KOPT-K1 (cell line): Measurements from ENCODE around the gene TPI1.

ENCODE experiments used
- H3K27ac ChIP-seq: fragments of 200-600 bp; sonication (generic); 2 replicates; pipeline ENCODE4 v1.5.1; 2016; ENCODE audit warnings: antibody characterized with exemption, mild to moderate bottlenecking, low read depth, low read length; ENCODE audit not compliant: poor library complexity, severe bottlenecking
- H3K36me3 ChIP-seq: fragments of 200-600 bp; sonication (generic); 2 replicates; pipeline ENCODE4 v1.5.1; 2017; ENCODE audit warnings: antibody characterized with exemption, mild to moderate bottlenecking, low read length, moderate library complexity; ENCODE audit not compliant: insufficient read depth
- H3K9me3 ChIP-seq: fragments of 200-600 bp; sonication (generic); 2 replicates; pipeline ENCODE4 v1.5.1; 2017; ENCODE audit warnings: antibody characterized with exemption, low read length, mild to moderate bottlenecking; ENCODE audit not compliant: insufficient read depth, poor library complexity, severe bottlenecking

The TPI1 gene

DNA sequence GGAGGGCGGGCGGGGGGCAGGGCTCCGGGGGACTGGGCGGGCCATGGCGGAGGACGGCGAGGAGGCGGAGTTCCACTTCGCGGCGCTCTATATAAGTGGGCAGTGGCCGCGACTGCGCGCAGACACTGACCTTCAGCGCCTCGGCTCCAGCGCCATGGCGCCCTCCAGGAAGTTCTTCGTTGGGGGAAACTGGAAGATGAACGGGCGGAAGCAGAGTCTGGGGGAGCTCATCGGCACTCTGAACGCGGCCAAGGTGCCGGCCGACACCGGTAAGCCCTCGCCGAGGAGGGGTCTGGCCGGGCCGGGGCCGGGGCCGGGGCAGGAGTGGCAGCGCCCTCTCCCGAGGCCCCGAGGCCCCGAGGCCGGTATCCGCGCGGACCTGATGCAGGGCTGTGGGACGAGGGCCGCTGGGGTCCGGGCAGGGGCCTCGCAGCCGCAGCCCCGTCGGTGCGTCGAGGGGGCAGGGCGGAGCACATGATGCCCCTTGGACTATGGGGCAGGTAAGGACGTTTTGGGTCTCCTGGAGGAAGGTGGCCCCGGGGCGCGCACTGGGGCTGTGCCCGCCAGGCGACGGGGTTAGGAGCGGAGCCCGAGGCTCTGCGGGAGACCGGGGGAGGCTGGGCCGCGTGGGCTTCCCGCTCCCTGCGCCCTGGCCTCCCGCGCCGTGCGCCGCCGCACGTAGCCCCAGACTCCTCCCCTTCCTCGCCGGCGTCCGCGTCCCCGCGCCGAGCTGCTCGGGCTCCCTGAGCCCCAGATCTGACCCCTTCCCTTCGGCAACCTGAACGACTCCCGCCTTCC lies at the start of gene TPI1:
Gene TPI1 (plus strand): TSS at position 119 of the 798 bp plus-strand sequence. CDS start 36 bp downstream, at position 155.
- Histone ChIP-seq H3K27ac (peak within 1 kb of the TSS; percentile 95), H3K9me3 (no peaks in the 10 kb centered on the region), H3K36me3 (peaks cover 73% of the 10 kb centered on the region)

DNA sequence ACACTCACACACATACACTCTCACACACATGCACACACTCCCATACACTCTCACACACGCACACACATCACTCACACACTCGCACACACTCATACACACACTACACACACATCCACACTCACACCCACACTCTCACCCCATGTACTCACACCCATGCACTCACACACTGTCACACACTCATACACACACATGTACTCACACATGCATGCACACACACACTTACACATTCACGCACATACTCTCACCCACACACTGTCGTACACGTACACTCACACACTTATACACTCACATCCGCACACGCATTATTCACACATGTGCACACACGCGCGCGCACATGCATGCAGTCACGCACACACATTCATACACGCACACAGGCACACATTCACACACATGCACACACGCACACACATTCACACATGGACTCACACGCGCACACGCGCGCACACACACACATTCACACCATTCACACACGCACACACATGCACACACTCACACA lies 49.6 kb upstream of the TPI1 start:
- Histone ChIP-seq H3K36me3 (no peaks in the 10 kb centered on the region), H3K9me3 (no peaks in the 10 kb centered on the region), H3K27ac (no peak overlapping the region)

DNA sequence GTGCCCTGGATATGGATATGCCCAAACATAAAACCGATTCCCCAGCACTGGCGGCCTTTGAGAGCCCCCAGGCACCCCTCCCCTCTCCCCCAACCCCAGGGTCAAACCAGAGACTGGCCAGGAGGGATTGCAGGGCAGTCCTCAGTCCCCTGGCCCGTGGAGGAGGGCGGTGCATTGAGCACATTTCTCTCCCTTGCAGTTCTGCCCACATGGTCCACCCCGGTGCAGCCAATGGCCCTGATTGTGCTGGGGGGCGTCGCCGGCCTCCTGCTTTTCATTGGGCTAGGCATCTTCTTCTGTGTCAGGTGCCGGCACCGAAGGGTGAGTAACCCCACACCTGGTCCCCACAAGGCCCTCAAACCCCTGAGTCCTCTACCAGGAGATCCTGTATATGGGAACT lies 49.1 kb upstream of the TPI1 start:
- no peak overlapping the region for H3K27ac ChIP-seq
- no peaks in the 10 kb centered on the region for H3K9me3 ChIP-seq

DNA sequence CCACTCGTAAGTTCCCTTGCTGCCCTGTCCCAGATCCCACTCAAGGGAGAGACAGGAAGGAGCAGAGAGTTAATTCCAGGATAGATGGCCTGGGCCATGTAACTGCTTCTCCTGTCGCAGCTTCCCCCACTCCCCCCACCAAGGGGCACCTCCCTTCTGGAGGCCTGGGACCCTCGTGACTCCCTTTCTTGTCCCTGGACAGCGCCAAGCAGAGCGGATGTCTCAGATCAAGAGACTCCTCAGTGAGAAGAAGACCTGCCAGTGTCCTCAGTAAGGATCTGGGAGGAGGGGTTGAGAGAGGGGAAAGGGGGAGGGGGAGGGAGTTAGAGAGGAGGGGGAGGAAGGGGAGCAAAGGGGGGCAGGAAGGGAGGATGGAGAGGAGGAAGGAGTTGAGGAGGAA lies 48.7 kb upstream of the TPI1 start:
- Histone ChIP-seq H3K36me3 (no peaks in the 10 kb centered on the region), H3K9me3 (no peaks in the 10 kb centered on the region), H3K27ac (no peak overlapping the region)

More for the DNA sequence above, 49.1 kb upstream of the TPI1 start:
- no peaks in the 10 kb centered on the region for H3K36me3 ChIP-seq

DNA sequence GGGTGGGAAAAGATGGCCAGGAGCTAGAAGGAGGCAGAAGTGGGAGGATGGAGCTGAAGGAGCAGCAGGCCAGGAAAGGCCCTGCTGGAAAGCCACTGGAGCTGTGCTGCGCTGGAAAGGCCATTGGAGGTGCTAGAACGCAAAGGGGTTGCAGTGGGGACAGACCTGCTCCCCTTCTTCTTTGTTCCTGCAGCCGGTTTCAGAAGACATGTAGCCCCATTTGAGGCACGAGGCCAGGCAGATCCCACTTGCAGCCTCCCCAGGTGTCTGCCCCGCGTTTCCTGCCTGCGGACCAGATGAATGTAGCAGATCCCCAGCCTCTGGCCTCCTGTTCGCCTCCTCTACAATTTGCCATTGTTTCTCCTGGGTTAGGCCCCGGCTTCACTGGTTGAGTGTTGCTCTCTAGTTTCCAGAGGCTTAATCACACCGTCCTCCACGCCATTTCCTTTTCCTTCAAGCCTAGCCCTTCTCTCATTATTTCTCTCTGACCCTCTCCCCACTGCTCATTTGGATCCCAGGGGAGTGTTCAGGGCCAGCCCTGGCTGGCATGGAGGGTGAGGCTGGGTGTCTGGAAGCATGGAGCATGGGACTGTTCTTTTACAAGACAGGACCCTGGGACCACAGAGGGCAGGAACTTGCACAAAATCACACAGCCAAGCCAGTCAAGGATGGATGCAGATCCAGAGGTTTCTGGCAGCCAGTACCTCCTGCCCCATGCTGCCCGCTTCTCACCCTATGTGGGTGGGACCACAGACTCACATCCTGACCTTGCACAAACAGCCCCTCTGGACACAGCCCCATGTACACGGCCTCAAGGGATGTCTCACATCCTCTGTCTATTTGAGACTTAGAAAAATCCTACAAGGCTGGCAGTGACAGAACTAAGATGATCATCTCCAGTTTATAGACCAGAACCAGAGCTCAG lies 48.0 kb upstream of the TPI1 start:
- Histone ChIP-seq H3K36me3 (no peaks in the 10 kb centered on the region), H3K9me3 (no peaks in the 10 kb centered on the region), H3K27ac (no peak overlapping the region)

DNA sequence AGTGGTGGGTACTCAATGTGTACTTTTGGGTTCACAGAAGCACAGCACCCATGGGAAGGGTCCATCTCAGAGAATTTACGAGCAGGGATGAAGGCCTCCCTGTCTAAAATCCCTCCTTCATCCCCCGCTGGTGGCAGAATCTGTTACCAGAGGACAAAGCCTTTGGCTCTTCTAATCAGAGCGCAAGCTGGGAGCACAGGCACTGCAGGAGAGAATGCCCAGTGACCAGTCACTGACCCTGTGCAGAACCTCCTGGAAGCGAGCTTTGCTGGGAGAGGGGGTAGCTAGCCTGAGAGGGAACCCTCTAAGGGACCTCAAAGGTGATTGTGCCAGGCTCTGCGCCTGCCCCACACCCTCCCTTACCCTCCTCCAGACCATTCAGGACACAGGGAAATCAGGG lies 47.2 kb upstream of the TPI1 start:
- Histone ChIP-seq H3K36me3 (no peaks in the 10 kb centered on the region), H3K27ac (no peak overlapping the region), H3K9me3 (no peaks in the 10 kb centered on the region)

DNA sequence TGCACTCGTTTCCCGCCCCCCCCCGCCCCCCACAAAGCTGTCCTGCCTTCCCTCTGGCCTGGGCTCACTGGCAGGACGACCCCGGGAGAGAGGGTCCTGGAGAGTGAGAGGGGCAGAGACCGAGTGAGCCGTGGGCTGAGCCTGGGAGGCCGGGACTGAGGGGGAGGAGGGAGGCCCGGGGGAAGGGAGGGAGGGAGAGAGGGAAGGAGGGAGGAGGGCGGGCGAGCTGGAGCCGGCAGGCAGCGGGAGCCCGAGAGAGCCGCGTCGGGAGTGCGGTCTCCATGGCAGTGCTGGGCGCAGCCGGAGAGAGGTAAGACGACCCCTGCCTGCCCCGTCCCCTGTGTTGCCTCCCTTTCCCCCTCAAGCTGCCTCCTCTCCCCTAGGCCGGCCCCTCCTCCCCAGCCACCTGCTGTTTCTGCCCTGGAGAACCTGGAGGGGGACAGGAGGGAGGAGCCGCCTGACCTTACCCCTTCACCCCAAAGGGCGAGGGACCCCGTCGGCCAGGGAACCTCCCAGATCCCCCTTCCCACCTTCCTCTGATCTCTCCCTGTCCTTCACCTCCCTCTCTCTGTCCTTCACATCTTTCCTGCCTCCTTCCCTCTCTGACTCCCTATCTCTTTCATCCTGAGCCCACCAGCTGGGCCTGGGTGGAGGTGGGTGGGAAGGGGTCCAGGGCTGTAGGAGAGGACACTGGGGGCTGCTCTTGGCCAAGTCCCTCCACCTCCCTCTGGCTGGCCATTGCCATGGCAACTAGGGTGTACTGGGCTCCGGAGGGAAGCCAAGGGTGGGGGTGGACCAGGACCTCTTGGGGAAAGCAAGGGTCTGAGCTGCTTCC lies 45.5 kb upstream of the TPI1 start, which contains the start of gene GPR162:
Gene GPR162 (plus strand): TSS at position 231 of the 835 bp plus-strand sequence. CDS start 2,078 bp downstream, outside the sequence.
- Histone ChIP-seq H3K27ac (peak within 1 kb of the TSS; percentile 28), H3K9me3 (no peaks in the 10 kb centered on the region), H3K36me3 (no peaks in the 10 kb centered on the region)

DNA sequence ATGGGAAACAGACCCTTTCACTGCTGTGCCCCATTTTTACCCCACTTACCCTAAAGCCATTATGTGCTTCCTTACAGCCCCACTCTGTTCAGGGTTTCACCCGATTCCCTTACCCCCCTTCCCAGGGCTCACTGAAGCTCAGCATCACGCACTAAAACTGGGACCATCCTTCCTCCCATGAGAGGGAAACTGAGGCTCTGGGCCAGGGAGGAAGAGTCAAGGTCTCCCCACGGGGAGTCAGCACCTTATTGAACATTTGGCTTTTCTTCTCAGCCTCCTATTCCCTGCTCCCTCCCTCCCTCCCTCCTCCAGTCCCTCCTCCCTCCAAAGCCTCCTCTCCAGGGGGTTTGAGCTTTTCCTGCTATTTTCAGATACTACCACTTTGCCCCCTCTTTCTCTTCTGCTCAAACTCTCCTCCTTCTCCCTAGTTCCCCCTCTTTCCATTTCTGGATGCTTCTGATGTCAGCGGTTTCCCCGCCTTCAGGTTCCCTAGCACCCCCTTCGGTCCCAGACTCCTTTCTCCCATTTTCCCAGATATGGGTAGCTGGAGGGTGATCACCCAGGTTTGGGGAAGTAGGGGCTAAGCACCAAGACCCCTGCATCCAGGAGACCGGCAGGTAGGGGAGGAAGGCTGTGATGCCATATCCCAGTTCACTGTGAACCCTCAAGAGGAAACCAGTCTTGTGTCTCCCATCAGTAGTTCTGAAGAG lies 44.8 kb upstream of the TPI1 start:
- no peak overlapping the region for H3K27ac ChIP-seq

GRCh38 chr12:6823182-6824084 lies 43.9 kb upstream of the TPI1 start:
- Histone ChIP-seq H3K36me3 (no peaks in the 10 kb centered on the region), H3K27ac (no peak overlapping the region), H3K9me3 (no peaks in the 10 kb centered on the region)

More for the DNA sequence above, 44.8 kb upstream of the TPI1 start:
- no peaks in the 10 kb centered on the region for H3K9me3 ChIP-seq
- H3K36me3 ChIP-seq: no peaks in the 10 kb centered on the region

- Histone ChIP-seq H3K9me3 (no peaks in the 10 kb centered on the region), H3K36me3 (no peaks in the 10 kb centered on the region)
Observed at GRCh38 chr12:6824085-6824775, 43.1 kb upstream of the TPI1 start.

DNA sequence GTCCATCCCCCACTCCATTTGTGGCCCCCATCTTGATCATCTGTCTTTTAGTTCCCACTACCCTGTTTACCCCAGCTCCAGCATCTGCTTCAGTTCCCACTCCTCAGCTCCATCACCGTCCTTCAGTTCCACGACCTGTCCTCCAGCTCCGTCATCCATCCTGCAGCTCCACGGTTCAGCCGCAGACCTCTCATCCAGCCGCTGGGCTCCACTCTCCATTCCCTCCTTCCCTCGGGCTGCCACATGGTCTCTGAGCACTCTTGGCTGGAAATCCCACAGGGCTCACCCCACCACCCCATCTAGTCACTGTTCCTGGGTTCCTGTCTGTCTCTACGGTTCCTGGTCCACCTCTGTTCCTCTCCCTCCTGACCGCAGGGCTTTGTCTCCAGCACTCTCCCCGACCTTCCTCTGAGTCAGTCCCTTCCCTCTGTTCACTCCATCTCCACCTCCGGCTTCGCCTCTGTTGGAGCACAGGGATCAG lies 42.4 kb upstream of the TPI1 start:
- no peak overlapping the region for H3K27ac ChIP-seq
- H3K9me3 ChIP-seq: no peaks in the 10 kb centered on the region
- H3K36me3 ChIP-seq: no peaks in the 10 kb centered on the region

More at GRCh38 chr12:6824085-6824775, 43.1 kb upstream of the TPI1 start:
- H3K27ac ChIP-seq: no peak overlapping the region

- H3K27ac ChIP-seq: no peak overlapping the region
- no peaks in the 10 kb centered on the region for H3K9me3 ChIP-seq
- H3K36me3 ChIP-seq: no peaks in the 10 kb centered on the region
Observed at GRCh38 chr12:6825398-6826124, 41.8 kb upstream of the TPI1 start.
